ENCODE results near the gene C6orf132. TPM values are rescaled to one million over a fixed set of nuclear protein-coding genes. Genes with fewer than 3 reads are reported as not detected.

C6orf132 gene
- total and polyA plus RNA-seq, 10 of the 15 experiments (the other 5 are each of a cell fraction or from before 2014, with no cell fraction given) = 0.04 to 0.05 TPM; not detected in 8

- ChIA-PET RAD21 (ENCODE audit: unreplicated experiment) (no interaction called here), POLR2A (no interaction called here), SMC1A (ENCODE audit: uncharacterized antibody, unreplicated experiment) (interaction anchor here (0.6 kb wide), 1 partner anchor 202 kb away, joined by 3 read pairs; no protein-coding TSS in a partner anchor), CTCF (interaction anchor here (2.4 kb wide), 1 partner anchor 11 kb away, joined by 6 read pairs; no protein-coding TSS in a partner anchor)
- no TSS peak for BruUV-seq (replicated peaks)
- Histone ChIP-seq H3K9ac (ENCODE audit: control insufficient read depth, insufficient read depth, low read length) (no peak overlapping the region), H3K9me3 (replicated peaks; ENCODE audit: control insufficient read depth, insufficient read depth, low read length) (no peaks in the 10 kb centered on the region), H3K27me3 (replicated peaks in 1 of 2; ENCODE audit: control insufficient read depth in 2 of 2, insufficient read depth in 2 of 2, low read length in 1 of 2) (peaks cover 0 to 4% of the 10 kb centered on the region in 2 experiments; a peak in 2 of 4 replicates), H3K27ac (ENCODE audit: control insufficient read depth, insufficient read depth) (no peak overlapping the region), H4K20me1 (ENCODE audit: control insufficient read depth, insufficient read depth) (no peaks in the 10 kb centered on the region), H3K4me1 (ENCODE audit: control insufficient read depth, insufficient read depth, low read length) (no peaks in the 10 kb centered on the region), H3K36me3 (ENCODE audit: control insufficient read depth in 2 of 2, insufficient read depth in 2 of 2, low read length in 1 of 2) (no peaks in the 10 kb centered on the region), H3K79me2 (ENCODE audit: control insufficient read depth, insufficient read depth, low read length) (no peaks in the 10 kb centered on the region), H2AFZ (ENCODE audit: control insufficient read depth, low read depth, low read length) (no peak overlapping the region), H3K4me3 (no peak overlapping the region), H3K4me2 (ENCODE audit: control insufficient read depth, insufficient read depth) (no peak overlapping the region)
- in situ Hi-C loops (cut with MboI) = no loop called here
- no peak for DNase-seq (ENCODE audit: low read depth, low spot score)
- intact Hi-C loops (cut with micrococcal nuclease; ENCODE audit: unreplicated experiment) = no loop called here
- no peak for ATAC-seq
- 25% methylated on average over 3 of the region's 3 CpGs for WGBS (ENCODE audit: insufficient coverage, insufficient replicate concordance, low lambda C conversion rate, missing lambda C conversion rate)
- no peak for FAIRE-seq
- TF ChIP-seq MXI1 (IDR thresholded peaks at IDR 0.05; ENCODE audit: low read depth, low read length) (no peak), ETV6 (conservative IDR thresholded peaks at IDR 0.05 in 1 of 2, IDR thresholded peaks at IDR 0.05 in 1 of 2; ENCODE audit: borderline replicate concordance in 1 of 2, low read depth in 1 of 2) (no peak), ATF3 (IDR thresholded peaks at IDR 0.05; ENCODE audit: borderline replicate concordance, extremely low read depth, low read depth, low read length) (no peak), ZNF24 (IDR thresholded peaks at IDR 0.05) (no peak), POLR2A (IDR thresholded peaks at IDR 0.05; ENCODE audit: low read depth, low read length) (no peak), RAD51 (IDR thresholded peaks at IDR 0.05) (no peak), ASH2L (IDR thresholded peaks at IDR 0.05; ENCODE audit: borderline replicate concordance, low read depth) (no peak), CBX3 (IDR thresholded peaks at IDR 0.05; ENCODE audit: borderline replicate concordance, low read depth) (no peak), SIX5 (IDR thresholded peaks at IDR 0.05; ENCODE audit: low read depth, low read length, severe bottlenecking) (no peak), ZBTB40 (IDR thresholded peaks at IDR 0.05; ENCODE audit: borderline replicate concordance) (no peak), ZNF592 (IDR thresholded peaks at IDR 0.05) (no peak)
- TF ChIP-seq, protein P1, sequence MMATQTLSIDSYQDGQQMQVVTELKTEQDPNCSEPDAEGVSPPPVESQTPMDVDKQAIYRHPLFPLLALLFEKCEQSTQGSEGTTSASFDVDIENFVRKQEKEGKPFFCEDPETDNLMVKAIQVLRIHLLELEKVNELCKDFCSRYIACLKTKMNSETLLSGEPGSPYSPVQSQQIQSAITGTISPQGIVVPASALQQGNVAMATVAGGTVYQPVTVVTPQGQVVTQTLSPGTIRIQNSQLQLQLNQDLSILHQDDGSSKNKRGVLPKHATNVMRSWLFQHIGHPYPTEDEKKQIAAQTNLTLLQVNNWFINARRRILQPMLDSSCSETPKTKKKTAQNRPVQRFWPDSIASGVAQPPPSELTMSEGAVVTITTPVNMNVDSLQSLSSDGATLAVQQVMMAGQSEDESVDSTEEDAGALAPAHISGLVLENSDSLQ (IDR thresholded peaks at IDR 0.05) = no peak
- TF ChIP-seq, protein P2, sequence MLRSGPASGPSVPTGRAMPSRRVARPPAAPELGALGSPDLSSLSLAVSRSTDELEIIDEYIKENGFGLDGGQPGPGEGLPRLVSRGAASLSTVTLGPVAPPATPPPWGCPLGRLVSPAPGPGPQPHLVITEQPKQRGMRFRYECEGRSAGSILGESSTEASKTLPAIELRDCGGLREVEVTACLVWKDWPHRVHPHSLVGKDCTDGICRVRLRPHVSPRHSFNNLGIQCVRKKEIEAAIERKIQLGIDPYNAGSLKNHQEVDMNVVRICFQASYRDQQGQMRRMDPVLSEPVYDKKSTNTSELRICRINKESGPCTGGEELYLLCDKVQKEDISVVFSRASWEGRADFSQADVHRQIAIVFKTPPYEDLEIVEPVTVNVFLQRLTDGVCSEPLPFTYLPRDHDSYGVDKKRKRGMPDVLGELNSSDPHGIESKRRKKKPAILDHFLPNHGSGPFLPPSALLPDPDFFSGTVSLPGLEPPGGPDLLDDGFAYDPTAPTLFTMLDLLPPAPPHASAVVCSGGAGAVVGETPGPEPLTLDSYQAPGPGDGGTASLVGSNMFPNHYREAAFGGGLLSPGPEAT (IDR thresholded peaks at IDR 0.05; ENCODE audit: low read depth) = no peak
Measured at GRCh38 chr6:42156638-42157037, 14.2 kb upstream of the C6orf132 start.

All from GM12878 (cell line).